IMR-90 (cell line): ENCODE data around the gene PAX2. TPM values are rescaled to one million over a fixed set of nuclear protein-coding genes. Genes with fewer than 3 reads are reported as not detected.

Source experiments
- ATAC-seq: fragments of 200-7000 bp; cut with Tn5 transposase; 2 replicates; pipeline ENCODE4 v1.9.1; 2020; ENCODE audit warnings: low read depth, mild to moderate bottlenecking, moderate library complexity
- BruUV-seq: library from RNA; stranded (reverse); fragments of 400-500 nt; replicated peaks from 2 replicates; lab custom pipeline; 2021; lab: Mats Ljungman, UMichigan
- CTCF ChIA-PET: fragments of 300-600 bp; formaldehyde crosslinking; extraction: SDS; loops from one replicate; lab custom pipeline; 2021; ENCODE audit warnings: antibody characterized with exemption; lab: Yijun Ruan, JAX
- POLR2A ChIA-PET: fragments of 300-600 bp; sonication (Branson Sonifier 250); formaldehyde crosslinking; loops from one replicate; lab custom pipeline; 2022; ENCODE audit warnings: antibody characterized with exemption; ENCODE audit not compliant: unreplicated experiment; lab: Charles Lee
- DNase-seq: peaks from one replicate; pipeline ENCODE4 v3.0.0; 2013
- H2AFZ ChIP-seq: replicated peaks from 2 replicates; pipeline ENCODE3; 2013; ENCODE audit warnings: low read length, mild to moderate bottlenecking; ENCODE audit not compliant: poor library complexity
- H2AK5ac ChIP-seq: 2 replicates; pipeline ENCODE4 v1.6.1; 2013; ENCODE audit warnings: low read depth, low read length, inconsistent platforms
- H2AK9ac ChIP-seq: replicated peaks from 2 replicates; pipeline ENCODE3; 2013; ENCODE audit warnings: mild to moderate bottlenecking, low read depth, low read length, moderate library complexity; ENCODE audit not compliant: poor library complexity
- H2BK120ac ChIP-seq: 2 replicates; pipeline ENCODE4 v1.6.1; 2013; ENCODE audit warnings: low read depth, low read length, inconsistent platforms
- H2BK15ac ChIP-seq: 3 replicates; pipeline ENCODE4 v1.6.1; 2013; ENCODE audit warnings: low read depth, low read length, inconsistent platforms
- H2BK20ac ChIP-seq: 2 replicates; pipeline ENCODE4 v1.6.1; 2013; ENCODE audit warnings: low read depth, mild to moderate bottlenecking, inconsistent platforms, low read length, moderate library complexity
- H2BK5ac ChIP-seq: 2 replicates; pipeline ENCODE4 v1.6.1; 2013; ENCODE audit warnings: mild to moderate bottlenecking, low read depth, low read length, inconsistent platforms; ENCODE audit not compliant: poor library complexity, severe bottlenecking
- H3K14ac ChIP-seq: replicated peaks from 2 replicates; pipeline ENCODE4 v1.6.1; 2013; ENCODE audit warnings: low read depth, low read length, inconsistent platforms
- H3K18ac ChIP-seq: 2 replicates; pipeline ENCODE4 v1.6.1; 2013; ENCODE audit warnings: low read depth, low read length, control low read depth
- H3K23ac ChIP-seq: 2 replicates; pipeline ENCODE4 v1.6.1; 2013; ENCODE audit warnings: low read depth, low read length, inconsistent platforms
- H3K27ac ChIP-seq: 2 replicates; pipeline ENCODE4 v1.5.1; 2013; ENCODE audit warnings: mild to moderate bottlenecking, control low read depth, low read length; ENCODE audit not compliant: insufficient read depth
- H3K27me3 ChIP-seq: 2 replicates; pipeline ENCODE4 v1.6.1; 2013; ENCODE audit warnings: low read length; ENCODE audit not compliant: control insufficient read depth, insufficient read depth
- H3K36me3 ChIP-seq: 2 replicates; pipeline ENCODE4 v1.6.1; 2013; ENCODE audit warnings: low read length, mixed read lengths; ENCODE audit not compliant: control insufficient read depth, insufficient read depth
- H3K4ac ChIP-seq: 2 replicates; pipeline ENCODE4 v1.6.1; 2013; ENCODE audit warnings: low read depth, low read length, inconsistent platforms
- H3K4me1 ChIP-seq: 2 replicates; pipeline ENCODE4 v1.6.1; 2013; ENCODE audit warnings: low read length, mixed read lengths; ENCODE audit not compliant: control insufficient read depth, insufficient read depth
- H3K4me2 ChIP-seq: 2 replicates; pipeline ENCODE4 v1.6.1; 2013; ENCODE audit warnings: low read depth, mild to moderate bottlenecking, control low read depth, low read length, moderate library complexity
- H3K4me3 ChIP-seq: 2 replicates; pipeline ENCODE4 v1.5.1; 2013; ENCODE audit warnings: low read depth, mild to moderate bottlenecking, control low read depth, low read length, moderate library complexity; ENCODE audit not compliant: insufficient read depth
- H3K56ac ChIP-seq: 2 replicates; pipeline ENCODE4 v1.6.1; 2013; ENCODE audit warnings: low read length, inconsistent platforms; ENCODE audit not compliant: insufficient read depth; ENCODE audit errors: extremely low read depth
- H3K79me1 ChIP-seq, 2 experiments: 2 replicates each; pipeline ENCODE4 v1.6.1; 2013; ENCODE audit warnings: low read length in 2 of 2, inconsistent platforms in 1 of 2, low read depth in 1 of 2
- H3K9ac ChIP-seq: 2 replicates; pipeline ENCODE4 v1.6.1; 2013; ENCODE audit warnings: low read depth, low read length, control low read depth
- H3K9me1 ChIP-seq: 2 replicates; pipeline ENCODE4 v1.6.1; 2013; ENCODE audit warnings: low read length, inconsistent platforms; ENCODE audit not compliant: insufficient read depth
- H3K9me3 ChIP-seq: 2 replicates; pipeline ENCODE4 v1.6.1; 2013; ENCODE audit warnings: low read length; ENCODE audit not compliant: control insufficient read depth, insufficient read depth
- H4K20me1 ChIP-seq: 2 replicates; pipeline ENCODE4 v1.6.1; 2013; ENCODE audit warnings: low read length, inconsistent platforms; ENCODE audit not compliant: insufficient read depth
- H4K5ac ChIP-seq: 2 replicates; pipeline ENCODE4 v1.6.1; 2013; ENCODE audit warnings: mild to moderate bottlenecking, low read depth, low read length, control low read depth
- H4K8ac ChIP-seq, 2 experiments: 2 replicates each; pipeline ENCODE4 v1.6.1; 2013; ENCODE audit warnings: low read depth in 2 of 2, low read length in 2 of 2, control low read depth in 1 of 2, inconsistent platforms in 1 of 2
- H4K91ac ChIP-seq: 2 replicates; pipeline ENCODE4 v1.6.1; 2013; ENCODE audit warnings: low read depth, low read length, inconsistent platforms; ENCODE audit not compliant: insufficient read depth
- BHLHE40 ChIP-seq: fragments of 150-350 bp; IDR thresholded peaks from 2 replicates; pipeline ENCODE4 v1.6.1; 2016; ENCODE audit warnings: mild to moderate bottlenecking, low read depth, low read length
- CEBPB ChIP-seq: IDR thresholded peaks from 2 replicates; pipeline ENCODE4 v1.6.1; 2012; ENCODE audit warnings: low read depth, low read length, improper control_type of control experiment
- CHD1 ChIP-seq: IDR thresholded peaks from 2 replicates; pipeline ENCODE4 v1.6.1; 2012; ENCODE audit warnings: low read depth, low read length, improper control_type of control experiment
- CTCF ChIP-seq: conservative IDR thresholded peaks from 2 replicates; pipeline ENCODE4 v1.5.1; 2012; ENCODE audit warnings: mild to moderate bottlenecking, low read depth, low read length, improper control_type of control experiment
- ELK1 ChIP-seq: fragments of 150-350 bp; IDR thresholded peaks from 2 replicates; pipeline ENCODE4 v1.6.1; 2016; ENCODE audit warnings: low read depth, mild to moderate bottlenecking, low read length, moderate library complexity, borderline replicate concordance
- FOS ChIP-seq: fragments of 150-350 bp; IDR thresholded peaks from 2 replicates; pipeline ENCODE4 v1.6.1; 2016; ENCODE audit warnings: low read depth, low read length
- MAFK ChIP-seq: IDR thresholded peaks from 2 replicates; pipeline ENCODE4 v1.6.1; 2012; ENCODE audit warnings: low read depth, low read length, improper control_type of control experiment
- MAZ ChIP-seq: IDR thresholded peaks from 2 replicates; pipeline ENCODE4 v1.6.1; 2012; ENCODE audit warnings: low read depth, mild to moderate bottlenecking, low read length, improper control_type of control experiment, moderate library complexity, borderline replicate concordance
- MXI1 ChIP-seq: IDR thresholded peaks from 2 replicates; pipeline ENCODE4 v1.6.1; 2012; ENCODE audit warnings: low read depth, mild to moderate bottlenecking, low read length, moderate library complexity, borderline replicate concordance
- NFE2L2 ChIP-seq: fragments of 150-350 bp; IDR thresholded peaks from 2 replicates; pipeline ENCODE4 v1.6.1; 2016; ENCODE audit warnings: low read depth, mild to moderate bottlenecking, low read length
- POLR2A ChIP-seq: IDR thresholded peaks from 2 replicates; pipeline ENCODE4 v1.6.1; 2012; ENCODE audit warnings: mild to moderate bottlenecking, low read depth, low read length
- RAD21 ChIP-seq: IDR thresholded peaks from 2 replicates; pipeline ENCODE4 v1.6.1; 2012; ENCODE audit warnings: low read length, improper control_type of control experiment
- RCOR1 ChIP-seq: IDR thresholded peaks from 2 replicates; pipeline ENCODE4 v1.6.1; 2012; ENCODE audit warnings: mild to moderate bottlenecking, low read length, improper control_type of control experiment; ENCODE audit not compliant: insufficient replicate concordance
- RFX5 ChIP-seq: IDR thresholded peaks from 2 replicates; pipeline ENCODE4 v1.8.0; 2012; ENCODE audit warnings: low read depth, mild to moderate bottlenecking, low read length, moderate library complexity
- SMC3 ChIP-seq: fragments of 150-350 bp; IDR thresholded peaks from 2 replicates; pipeline ENCODE4 v1.6.1; 2016; ENCODE audit warnings: low read depth, mild to moderate bottlenecking, antibody characterized with exemption, low read length, moderate library complexity
- WGBS, 2 experiments: methylation state at CpG; one replicate each; pipeline versions ENCODE4 v1.1.5 to v1.1.7; 2013; ENCODE audit warnings: missing lambda C conversion rate in 2 of 2; ENCODE audit not compliant: insufficient read length in 1 of 2; ENCODE audit errors: extremely low coverage in 2 of 2; 5-methylcytosine and 5-hydroxymethylcytosine counted together
- dilution Hi-C: fragments of 300-500 bp; cut with HindIII; formaldehyde crosslinking; loops from one replicate; pipeline ENCODE4 v1.14.3; 2018; ENCODE audit warnings: low sequenced_read_pairs; ENCODE audit not compliant: unreplicated experiment
- in situ Hi-C: fragments of 300-500 bp; cut with MboI; formaldehyde crosslinking; loops from 3 replicates; pipeline ENCODE4 v1.14.3; 2019; ENCODE audit warnings: low sequenced_read_pairs, inconsistent platforms, mixed read lengths
- intact Hi-C: fragments of 100-400 bp; cut with micrococcal nuclease; formaldehyde crosslinking; loops from 2 replicates; pipeline ENCODE4 v1.10.0; 2022
- polyA plus RNA-seq, 3 experiments: library from polyadenylated mRNA; depleted of rRNA; stranded (reverse); fragments of >200 nt; gene quantifications; 2 replicates each; pipeline ENCODE4 v1.2.3, GENCODE V29; 2012; ENCODE audit warnings: low replicate concordance in 1 of 3
- total RNA-seq: library from RNA; depleted of rRNA; stranded (reverse); fragments of >200 nt; gene quantifications from 2 replicates; pipeline ENCODE4 v1.2.3, GENCODE V29; 2012
- TF ChIP-seq, protein P1 (sequence below): fragments of 150-350 bp; IDR thresholded peaks from 2 replicates; pipeline ENCODE4 v1.6.1; 2017; ENCODE audit warnings: mild to moderate bottlenecking, antibody characterized with exemption, low read length, low read depth

The PAX2 gene
- total and polyA plus RNA-seq, 2 of the 4 experiments (the other 2 are of a cell fraction): not detected

- ChIA-PET POLR2A (no interaction called here), CTCF (no interaction called here)
- Histone ChIP-seq H3K79me1 (no peaks in the 10 kb centered on the region), H2BK20ac (no peak overlapping the region), H3K9me1 (no peaks in the 10 kb centered on the region), H4K91ac (no peak overlapping the region), H3K4me1 (peaks cover 4% of the 10 kb centered on the region; the same call in 1 of the 2 replicates), H3K9me3 (no peaks in the 10 kb centered on the region; the same call in 1 of the 2 replicates), H3K23ac (no peak overlapping the region), H3K14ac (no peak overlapping the region), H2BK5ac (no peak overlapping the region), H3K4me2 (no peak overlapping the region), H3K36me3 (no peaks in the 10 kb centered on the region), H2BK15ac (no peak overlapping the region), H4K20me1 (no peaks in the 10 kb centered on the region), H3K9ac (no peak overlapping the region), H4K5ac (no peak overlapping the region), H2BK120ac (no peak overlapping the region), H3K4ac (no peak overlapping the region), H2AK9ac (no peak overlapping the region), H4K8ac (no peak overlapping the region), H3K18ac (no peak overlapping the region), H3K27ac (no peak overlapping the region), H2AFZ (peak overlapping the region; percentile 35), H2AK5ac (no peak overlapping the region), H3K27me3 (peaks cover 90% of the 10 kb centered on the region), H3K56ac (no peak overlapping the region), H3K4me3 (no peak overlapping the region)
- ATAC-seq: no peak
- dilution Hi-C loops (no loop called here), intact Hi-C loops (no loop called here), in situ Hi-C loops (no loop called here)
- TF ChIP-seq RAD21: no peak
- TF ChIP-seq BHLHE40: no peak
- TF ChIP-seq, protein P1, sequence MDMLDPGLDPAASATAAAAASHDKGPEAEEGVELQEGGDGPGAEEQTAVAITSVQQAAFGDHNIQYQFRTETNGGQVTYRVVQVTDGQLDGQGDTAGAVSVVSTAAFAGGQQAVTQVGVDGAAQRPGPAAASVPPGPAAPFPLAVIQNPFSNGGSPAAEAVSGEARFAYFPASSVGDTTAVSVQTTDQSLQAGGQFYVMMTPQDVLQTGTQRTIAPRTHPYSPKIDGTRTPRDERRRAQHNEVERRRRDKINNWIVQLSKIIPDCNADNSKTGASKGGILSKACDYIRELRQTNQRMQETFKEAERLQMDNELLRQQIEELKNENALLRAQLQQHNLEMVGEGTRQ: no peak
- TF ChIP-seq NFE2L2: no peak
- TF ChIP-seq CHD1: no peak
- no peak for TF ChIP-seq MXI1
- no peak for TF ChIP-seq ELK1
- TF ChIP-seq POLR2A: no peak
- TF ChIP-seq CEBPB: no peak
- TF ChIP-seq MAZ: no peak
- no peak for TF ChIP-seq MAFK
- TF ChIP-seq RFX5: no peak
- TF ChIP-seq CTCF: no peak
- TF ChIP-seq RCOR1: no peak
- TF ChIP-seq SMC3: no peak
- no peak for TF ChIP-seq FOS
- no TSS peak for BruUV-seq
- DNase-seq: no peak
- 3% methylated on average over 19 of the region's 41 CpGs; no CpG with 5 or more reads in 1 of the 2 experiments for WGBS, 2 experiments
Observed at GRCh38 chr10:100826661-100826982, 81.2 kb downstream of the PAX2 start.
